Fibroblast of skin of right biceps (primary cell): ENCODE data around the gene TMEM59L.

ENCODE experiments used
- DNase-seq: peaks from one replicate; pipeline ENCODE4 v3.0.0-alpha.2; 2013

Gene TMEM59L

DNA sequence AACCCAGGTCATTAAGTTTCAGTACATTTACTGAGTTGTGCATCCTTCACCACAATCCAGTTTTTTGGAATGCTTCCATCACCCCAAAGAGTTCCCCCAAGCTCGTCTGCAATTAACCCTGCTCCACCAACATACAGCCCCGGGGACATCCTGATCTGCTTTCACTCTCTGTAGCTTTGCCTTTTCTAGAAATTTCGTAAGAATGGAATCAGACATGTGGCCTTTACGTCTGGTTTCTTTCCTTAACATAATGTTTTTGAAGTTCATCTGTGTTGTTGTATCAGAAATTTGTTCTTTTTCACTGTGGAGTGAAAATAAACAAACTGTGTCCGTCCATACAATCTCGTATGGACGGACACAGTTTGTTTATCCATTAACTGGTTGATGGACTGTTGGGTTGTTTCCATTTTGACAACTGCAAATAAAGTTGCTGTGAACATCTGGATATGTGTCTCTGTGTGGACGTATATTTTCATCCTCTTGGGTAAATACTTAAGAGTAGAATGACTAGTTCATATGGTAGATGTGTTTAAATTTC, 27.1 kb downstream of the TMEM59L start:
- no peak for DNase-seq

DNA sequence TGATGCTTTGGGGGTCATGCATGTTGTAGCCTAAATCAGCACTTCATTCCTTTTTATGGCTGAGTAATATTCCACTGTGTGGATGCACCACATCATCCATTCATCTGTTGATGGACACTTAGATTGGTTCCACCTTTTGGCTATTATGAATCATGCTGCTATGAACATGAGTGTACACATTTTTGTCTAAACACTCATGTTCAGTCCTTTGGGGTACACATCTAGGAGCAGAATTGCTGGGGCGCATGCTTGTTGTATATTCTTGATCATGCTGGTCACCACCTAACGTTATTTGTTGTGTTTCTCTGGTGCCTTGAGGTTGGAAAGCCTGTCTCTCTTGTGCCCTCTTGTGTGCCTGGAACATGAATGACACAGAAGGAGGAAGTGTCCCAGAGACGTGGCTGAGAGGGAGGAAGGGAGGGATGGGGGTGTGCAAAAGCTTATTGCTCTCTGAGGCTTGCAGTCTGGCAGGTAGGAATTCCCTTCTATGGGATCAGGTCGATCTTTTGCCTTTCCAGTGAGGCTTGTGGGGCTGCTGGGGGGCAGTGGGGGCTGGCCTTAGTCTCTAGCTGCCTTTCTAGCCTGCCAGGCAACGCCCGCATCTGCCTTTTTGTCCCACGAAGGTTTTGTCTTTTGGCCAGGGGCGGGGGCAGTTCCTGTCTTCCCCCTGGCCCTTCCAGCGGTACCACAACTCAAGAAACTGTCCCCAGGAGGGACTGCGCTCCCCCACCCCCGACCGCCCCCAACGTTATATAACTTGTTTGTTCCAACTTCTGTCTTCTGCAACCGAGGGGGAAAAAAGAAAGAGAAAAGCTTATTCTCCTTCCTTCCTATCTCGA, 31.7 kb downstream of the TMEM59L start:
- DNase-seq: no peak

DNA sequence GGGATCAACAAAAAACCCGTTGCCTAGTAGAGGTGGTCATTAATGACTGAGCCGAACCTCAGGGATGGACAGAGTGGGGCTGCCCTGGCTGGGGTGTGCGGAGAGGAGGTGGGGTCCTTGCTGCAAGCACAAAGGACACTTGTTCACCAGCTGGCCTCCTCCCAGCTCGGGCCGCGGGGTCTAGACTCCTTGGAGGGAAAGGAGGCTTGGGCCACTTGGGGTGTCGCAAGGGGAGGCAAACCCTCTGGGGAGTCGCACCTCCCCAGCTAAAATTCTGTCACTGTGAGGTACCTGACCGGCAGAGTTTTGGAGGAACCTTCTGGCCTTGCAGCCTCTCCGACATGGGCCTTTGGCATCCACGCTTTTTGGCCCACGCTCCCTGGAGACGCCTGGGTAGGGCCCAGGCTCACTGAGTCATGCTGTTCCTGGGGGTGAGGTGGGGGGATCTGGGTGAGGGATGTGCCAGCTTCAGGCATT, 32.4 kb downstream of the TMEM59L start:
- no peak for DNase-seq

DNA sequence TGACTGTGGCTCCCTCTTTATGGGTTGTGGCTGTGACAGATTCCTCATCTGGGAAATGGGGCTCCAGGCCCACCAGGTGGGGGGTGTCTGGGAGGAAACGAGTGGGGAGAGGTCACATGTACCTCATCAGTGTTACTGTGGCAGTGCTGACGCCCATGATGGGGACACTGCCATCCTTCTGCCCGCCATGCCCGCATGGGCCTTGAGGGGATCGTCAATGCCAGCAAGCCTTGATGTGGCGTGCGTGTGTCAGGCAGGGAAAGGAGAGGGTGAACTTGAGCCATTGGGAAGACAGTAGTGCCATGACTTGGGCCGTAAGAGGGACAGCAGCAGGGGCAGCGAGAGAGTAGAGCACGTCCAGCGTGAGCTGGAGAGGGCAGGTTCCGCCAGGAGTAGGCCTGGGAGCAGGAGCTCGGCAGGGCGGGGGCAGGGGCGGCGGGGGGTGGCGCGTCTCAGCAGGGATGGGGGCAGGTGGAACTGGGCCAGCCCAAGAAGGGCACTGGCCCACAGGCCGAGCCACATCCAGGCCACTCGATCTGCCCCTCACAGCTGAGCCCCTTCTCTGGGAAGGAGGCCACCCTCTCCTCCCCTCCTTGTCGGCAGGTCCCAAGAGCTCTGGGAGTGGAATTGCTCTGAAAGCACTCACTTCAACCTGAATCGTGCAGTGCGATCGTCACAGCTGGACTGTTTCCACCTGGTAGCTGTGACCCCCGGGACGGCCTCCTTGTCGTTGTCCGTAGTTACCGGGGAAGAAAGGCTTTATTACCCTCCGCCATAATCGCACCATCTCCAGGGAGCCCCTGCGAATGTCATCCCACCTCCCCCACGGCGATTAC, 34.1 kb downstream of the TMEM59L start:
- no peak for DNase-seq

DNA sequence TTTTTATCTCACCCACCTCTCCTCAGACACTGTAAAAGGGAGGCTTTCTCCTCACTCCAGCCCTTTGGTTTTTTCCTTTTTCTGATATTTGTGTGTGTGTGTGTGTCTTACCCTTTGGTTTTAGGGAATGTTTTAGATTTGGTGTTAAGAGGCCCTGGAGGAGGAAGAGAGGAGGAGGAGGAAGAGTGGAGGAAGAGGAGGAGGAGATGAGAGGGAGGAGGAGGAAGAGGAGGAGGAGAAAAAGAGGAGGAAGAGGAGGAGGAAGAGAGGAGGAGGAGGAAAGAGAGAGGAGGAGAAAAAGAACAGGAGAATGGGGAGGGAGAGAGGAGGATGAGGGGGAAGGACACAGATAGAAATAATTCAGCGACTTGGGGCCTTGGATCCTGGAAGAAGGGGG, 34.7 kb downstream of the TMEM59L start:
- DNase-seq: no peak

DNA sequence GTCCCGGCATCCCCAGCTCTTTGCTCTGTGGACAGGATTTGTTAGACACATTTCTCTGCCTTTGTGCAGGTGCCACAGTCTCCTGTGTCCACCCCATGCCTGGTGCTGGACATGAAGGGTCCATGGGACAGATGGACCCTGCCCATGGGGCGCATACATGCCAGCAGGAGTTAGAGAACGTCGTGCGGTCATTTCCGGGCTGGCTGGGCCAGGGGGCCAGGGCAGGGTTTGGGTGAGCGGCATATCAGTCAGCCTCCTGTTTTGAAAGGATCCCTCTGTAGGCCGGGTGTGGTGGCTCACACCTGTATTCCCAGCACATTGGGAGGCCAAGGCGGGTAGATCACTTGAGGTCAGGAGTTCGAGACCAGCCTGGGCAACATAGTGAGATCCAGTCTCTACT, 35.1 kb downstream of the TMEM59L start:
- no peak for DNase-seq

DNA sequence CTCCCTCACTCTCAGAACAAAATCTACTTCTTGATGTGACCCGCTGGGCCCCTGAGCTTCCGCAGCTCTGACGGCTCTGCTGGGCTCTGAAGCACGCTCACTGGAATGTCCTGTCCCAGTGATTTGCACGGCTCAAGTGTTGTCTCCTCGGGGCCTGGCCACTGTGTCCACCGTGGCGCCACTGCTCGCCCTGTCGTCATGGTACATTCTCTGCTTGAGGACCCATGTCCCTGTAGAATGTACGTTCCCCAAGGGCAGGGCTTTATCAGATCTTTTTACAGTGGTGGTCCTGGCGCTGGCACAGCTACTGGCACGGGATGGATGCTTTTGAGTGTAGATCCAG, 36.3 kb downstream of the TMEM59L start:
- DNase-seq: no peak

DNA sequence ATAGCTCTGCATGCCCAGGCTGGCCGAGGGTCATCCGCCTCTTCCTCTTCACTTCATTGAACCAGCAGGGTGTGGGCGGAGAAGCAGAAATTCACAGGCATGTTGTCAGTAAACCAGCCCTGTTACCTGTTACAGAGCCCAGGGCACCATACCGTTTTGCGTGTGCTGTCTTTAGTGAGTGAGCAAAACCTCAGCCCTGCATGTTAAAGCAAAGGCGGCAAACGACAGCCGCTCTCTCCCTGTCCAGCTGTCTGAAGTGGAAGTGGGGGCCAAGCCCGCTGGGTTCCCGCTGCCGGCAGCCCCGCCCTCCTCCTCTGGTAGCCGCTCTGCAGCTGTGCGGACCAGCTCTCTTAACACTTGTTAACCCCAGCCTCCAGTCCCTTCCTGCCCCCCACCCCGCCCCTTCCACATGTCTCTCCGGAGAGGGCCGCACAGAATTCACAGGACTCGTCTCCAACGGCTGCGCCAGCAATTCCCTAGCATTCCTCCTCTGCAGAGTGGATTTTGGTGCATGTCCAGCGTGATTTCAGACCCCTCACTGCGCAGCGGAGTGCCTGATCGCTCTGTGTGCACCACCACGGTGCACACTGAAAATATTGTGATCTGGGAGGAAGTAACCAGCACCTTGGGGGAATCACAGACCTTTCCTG, 36.8 kb downstream of the TMEM59L start:
- DNase-seq: no peak

DNA sequence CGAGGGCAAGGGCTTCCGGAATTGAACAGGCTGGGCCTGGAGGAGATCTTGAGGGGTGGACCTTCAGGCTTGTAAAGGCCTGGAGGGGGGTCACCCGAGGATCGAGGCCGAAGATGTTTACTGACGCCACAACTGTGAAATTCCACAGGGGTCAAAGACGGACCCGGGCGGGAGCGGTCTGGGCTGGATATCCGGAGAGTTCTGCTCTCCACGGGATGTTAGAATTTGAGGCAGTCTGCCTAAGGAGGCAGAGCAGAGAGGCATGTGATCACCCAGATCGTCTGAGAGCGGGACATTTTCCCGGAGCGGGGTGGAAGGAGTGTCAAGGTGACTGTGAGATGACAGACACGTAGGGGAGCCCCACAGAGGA, 37.3 kb downstream of the TMEM59L start:
- DNase-seq: no peak

DNA sequence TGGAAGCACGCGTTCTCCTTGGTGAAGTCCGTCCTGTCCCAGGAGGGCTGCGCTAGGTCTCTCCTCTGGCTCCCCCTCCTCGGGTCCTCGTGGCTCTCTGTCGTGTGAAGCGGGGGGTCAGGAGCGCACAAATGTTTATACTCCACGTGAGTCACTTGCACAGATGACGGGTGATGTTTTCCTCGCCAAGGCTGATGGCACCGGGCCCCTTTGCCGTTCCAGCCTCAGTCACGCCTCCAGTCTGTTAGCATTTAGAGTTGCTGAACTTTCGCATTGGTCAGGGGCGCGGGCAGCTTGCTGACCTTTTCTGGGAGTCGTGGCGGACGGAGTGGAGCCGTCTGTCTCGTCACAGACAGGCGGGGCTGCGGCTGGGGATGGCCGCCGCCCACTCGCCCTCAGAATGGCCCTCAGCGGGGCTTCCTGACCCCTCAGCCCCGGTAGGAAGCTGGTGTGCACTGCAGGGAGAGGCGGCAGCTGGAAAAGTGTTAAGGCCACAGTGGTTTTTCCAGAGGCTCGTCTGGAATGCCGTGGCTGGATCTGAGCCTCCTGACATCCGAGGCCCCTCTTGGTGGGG, 37.9 kb downstream of the TMEM59L start:
- peak; percentile 46 for DNase-seq

DNA sequence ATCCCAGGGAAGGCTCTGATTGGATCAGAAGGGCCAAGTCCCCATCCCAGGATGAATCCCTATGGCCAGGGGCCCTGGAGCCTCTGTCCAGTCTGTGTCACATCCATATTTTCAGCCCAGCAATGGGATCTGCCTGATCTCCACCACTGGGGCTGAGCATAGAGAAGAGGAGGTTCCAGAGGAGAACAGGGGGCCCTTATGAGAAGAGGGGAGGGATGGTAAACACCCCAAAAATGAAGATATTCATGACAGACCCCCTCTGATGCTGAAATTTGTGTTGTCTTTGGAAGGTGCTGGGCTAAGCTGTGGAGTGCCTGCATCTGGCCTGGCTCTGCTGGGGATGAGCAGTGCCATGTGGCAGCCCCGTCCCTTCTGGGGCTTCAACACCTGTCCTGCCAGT, 38.6 kb downstream of the TMEM59L start:
- no peak for DNase-seq

DNA sequence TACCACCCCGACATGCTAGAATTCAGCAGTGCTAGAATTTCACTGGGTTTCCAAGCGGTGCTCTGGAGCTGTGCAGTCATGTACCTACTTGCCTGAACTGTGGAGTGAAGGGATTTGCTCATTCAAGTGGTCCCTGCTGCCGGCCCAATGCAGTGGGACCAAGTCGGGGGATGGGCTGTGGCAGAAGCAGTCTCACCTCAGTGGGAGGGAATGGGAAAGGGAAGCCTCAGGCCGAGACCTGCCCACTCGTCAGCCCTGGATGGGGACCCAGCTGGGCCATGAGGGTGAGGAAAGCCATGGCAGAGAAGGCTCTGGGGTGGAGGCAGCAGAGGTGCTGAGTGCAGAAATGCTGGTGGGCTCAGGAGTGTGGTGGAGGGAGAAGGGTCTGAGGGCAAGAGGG, 39.1 kb downstream of the TMEM59L start:
- DNase-seq: no peak

DNA sequence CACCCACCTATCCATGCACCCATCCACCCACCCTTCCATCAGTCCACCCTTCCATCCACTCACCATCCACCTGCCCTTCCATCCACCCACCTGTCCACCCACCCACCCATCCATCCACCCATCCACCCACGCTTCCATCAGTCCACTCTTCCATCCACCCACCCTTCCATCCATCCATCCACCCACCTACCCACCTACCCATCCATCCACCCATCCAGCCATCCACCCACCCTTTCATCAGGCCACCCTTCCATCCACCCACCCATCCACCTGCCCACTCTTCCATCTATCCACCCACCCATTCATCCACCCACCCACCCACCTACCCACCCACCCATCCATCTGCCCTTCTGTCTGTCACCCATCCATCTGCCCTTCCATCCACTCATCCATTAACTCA, 41.2 kb downstream of the TMEM59L start:
- DNase-seq: no peak

DNA sequence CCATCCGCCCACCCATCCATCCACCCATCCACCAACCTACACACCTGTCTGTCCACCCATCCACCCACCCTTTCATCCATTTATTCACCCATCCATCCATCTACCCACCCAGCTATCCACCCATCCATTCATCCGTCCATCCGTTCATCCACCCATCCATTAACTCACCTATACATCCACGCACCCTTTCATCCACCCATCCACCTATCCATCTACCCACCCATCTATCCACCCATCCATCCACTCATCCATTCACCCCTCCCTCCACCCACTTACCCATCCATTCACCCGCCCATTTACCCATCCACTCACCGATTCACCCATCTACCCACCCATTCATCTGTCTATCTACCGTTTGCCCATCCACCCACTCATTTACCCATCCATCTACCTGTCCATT, 41.8 kb downstream of the TMEM59L start:
- DNase-seq: no peak

DNA sequence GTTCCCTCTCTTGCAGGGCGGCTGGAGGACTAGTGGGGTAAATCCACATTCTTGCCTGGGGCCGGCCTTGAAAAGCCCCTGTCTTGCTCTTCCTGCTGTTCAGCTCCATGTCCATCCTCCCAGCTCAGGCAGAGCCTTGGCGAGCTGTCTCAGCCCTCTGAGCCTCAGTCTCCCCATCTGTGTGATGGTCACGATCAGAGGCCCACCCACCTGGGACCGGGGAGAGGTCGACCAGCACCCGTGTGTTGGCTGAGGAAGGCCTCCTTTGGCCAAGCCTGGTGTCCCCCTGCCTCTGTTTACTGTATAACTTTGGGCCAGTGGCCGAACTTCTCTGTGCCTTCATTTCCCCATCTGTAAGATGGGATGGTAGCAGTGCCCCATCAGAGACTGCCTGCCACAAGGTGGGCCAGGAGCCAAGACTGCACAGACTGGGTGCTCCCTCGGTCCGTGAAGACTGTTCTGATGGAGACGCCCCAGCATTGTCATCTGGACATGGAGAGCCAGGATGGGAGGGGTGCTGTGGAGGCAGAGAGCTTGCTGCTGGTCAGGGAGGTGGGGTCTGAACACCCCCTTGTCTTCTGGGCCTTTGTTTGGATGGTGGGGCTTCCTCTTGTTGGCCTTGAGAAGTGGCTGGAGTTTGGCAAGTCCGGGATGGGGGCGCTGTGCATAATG, 42.6 kb downstream of the TMEM59L start:
- DNase-seq: no peak

DNA sequence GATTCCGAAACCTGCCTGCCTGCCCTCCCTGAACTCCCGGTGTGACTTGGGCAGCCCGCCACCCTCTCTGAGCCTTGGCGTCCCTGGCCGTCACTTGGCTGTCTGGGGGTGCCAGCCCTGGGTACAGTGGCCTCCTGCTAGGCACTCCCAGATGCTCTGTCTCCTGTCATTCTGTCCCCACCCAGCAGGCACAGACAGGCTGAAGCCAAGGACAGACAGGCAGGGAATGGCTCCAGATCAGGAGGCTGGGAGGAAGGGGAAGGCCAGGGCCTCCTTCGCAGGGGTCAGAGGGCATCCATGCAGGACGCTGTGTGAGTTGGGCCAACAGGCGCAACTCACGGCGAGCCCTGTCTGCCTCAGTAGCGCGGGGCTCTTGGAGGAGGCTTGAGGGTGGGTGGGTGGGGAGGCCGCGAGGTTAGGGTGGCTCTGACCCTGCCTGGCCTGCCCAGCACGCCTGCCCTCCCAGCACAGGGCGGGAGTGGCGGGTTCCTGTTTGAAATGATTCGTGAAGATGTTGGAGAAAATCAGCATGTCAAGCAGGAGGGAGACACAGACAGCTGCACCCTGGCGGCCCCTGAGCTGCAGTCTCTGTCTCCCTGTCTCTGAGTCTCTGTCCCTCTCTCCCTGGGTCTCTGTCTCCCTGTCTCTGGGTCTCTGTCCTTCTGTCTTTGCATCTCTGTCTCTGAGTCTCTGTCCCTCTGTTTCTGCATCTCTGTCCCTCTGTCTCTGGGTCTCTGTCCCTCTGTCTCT, 43.8 kb downstream of the TMEM59L start:
- no peak for DNase-seq

DNA sequence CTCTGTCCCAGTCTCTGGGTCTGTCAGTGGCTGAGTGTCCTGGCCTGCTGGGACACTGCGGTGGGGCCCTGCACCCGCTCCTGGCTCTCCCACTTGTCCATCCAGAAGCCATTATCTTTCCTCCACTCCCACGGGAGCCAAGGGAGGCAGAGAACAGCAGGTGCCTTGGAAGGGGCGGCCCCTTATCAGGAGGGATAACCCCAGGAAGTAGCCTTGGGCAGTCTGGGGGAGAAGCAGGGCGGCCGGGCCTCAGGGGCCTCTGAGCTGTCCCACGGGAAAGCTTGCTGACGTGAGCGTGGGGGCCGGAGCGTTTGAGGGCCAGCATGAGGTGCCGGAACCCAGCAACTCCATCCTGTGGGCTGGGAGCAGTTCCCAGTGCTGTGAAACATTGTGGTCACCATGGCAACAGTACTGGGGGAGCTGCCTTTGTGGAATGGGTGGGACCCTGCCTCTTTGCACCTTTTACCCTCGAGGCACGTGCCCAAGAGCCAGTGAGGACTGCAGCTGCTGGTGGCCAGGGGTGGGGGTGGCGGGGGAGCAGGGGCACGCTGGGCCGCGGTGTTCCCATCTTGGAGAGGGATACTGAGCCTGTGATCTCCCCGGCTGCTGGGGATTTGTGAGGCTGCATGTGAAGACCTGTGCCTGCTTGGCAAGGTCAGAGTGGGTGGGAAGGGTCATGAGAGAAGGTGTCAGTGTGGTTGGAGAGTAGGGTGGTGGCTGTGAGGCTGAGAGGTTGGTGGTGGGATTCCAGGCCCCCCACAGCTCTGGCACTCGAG, 45.1 kb downstream of the TMEM59L start:
- DNase-seq: peak; percentile 51

DNA sequence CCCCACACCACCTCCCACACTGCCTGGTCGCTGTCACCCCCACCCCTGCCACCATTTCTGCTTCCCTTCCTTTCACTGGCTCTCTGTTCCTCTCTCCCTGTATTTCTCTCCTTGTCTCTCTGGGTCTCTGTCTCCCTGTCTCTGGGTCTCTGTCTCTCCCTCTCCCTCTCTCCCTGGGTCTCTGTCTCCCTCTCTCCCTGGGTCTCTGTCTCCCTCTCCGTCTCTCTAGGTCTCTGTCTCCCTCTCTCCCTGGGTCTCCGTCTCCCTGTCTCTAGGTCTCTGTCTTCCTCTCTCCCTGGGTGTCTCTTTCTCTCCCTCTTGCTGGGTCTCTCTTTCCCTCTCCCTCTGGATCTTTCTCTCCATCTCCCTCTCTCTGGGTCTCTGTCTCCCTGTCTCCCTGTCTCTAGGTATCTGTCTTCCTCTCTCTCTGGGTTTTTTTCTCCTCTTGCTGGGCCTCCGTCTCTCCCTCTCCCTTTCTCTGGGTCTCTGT, 45.7 kb downstream of the TMEM59L start:
- DNase-seq: no peak

DNA sequence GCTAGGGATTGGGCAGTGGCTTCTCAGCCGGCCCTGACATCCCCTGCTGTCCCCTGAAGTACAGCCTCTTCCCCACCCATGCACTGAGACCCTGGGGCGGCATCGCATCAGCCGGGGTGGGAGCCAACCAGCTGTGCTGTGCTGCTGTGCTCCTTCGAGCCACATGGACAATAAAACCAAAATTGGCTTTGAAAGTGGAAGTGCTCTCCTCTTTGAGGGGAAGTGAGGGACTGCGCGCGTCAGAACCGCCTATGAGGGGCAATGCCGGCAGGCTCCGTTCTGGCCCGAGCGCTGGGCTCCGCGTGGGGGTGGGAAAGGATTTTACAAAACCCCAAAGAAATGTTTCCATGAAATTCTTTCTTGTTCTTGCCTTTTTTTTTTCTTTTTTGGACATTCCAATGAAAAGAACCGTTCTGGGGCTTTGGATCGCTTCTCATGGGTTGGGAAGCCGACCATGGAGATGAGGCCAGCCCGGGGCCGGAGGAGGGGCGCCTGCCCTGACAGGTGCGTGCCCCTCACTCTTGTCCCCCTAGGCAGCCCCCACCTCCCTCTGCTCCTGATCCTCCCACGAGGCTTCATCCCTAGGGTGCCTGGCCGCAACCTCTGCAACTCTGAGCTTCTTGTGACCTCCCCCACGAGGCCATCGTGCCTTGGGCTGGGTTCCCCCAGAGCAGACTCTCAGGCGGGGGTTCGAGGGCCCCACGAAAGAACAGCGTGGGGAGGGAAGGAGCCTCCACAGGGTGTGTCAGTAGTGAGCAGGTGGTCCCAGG, 46.8 kb downstream of the TMEM59L start:
- DNase-seq: peak; percentile 17
